T-helper 1 cell treated with Interleukin-12 subunit alpha and Interleukin-12 subunit beta and Interleukin-4 antibody, amounts not matched to agents 30 ng/mL and 1 ng/mL, for 36 hours (primary cell): ENCODE measurements around the gene HSD17B12. TPM values are rescaled to one million over a fixed set of nuclear protein-coding genes. Genes with fewer than 3 reads are reported as not detected.

ENCODE experiments used
- intact Hi-C: fragments of 100-400 bp; cut with micrococcal nuclease; formaldehyde crosslinking; loops from one replicate; pipeline ENCODE4 v1.15.1; 2024
- total RNA-seq: library from RNA; stranded (reverse); gene quantifications from 2 replicates; pipeline ENCODE4 v1.2.3, GENCODE V29; 2022

The HSD17B12 gene
- total RNA-seq, 1 donor from 2014 or later = 44.9 TPM

GRCh38 chr11:43687120-43687791 is 6.7 kb downstream of the HSD17B12 start:
- intact Hi-C loops = no loop called here

- intact Hi-C loops = no loop called here
These were observed 7.9 kb downstream of the HSD17B12 start for GRCh38 chr11:43688394-43688793.

- intact Hi-C loops = no loop called here
These were observed 8.6 kb downstream of the HSD17B12 start for GRCh38 chr11:43689167-43689566.

GRCh38 chr11:43690929-43691725 is 10.6 kb downstream of the HSD17B12 start:
- intact Hi-C loops = no loop called here

- intact Hi-C loops = no loop called here
These were observed 11.3 kb downstream of the HSD17B12 start for GRCh38 chr11:43691806-43692205.

- intact Hi-C loops = no loop called here
These were observed 12.5 kb downstream of the HSD17B12 start for GRCh38 chr11:43693069-43693468.

GRCh38 chr11:43693731-43694130 is 13.2 kb downstream of the HSD17B12 start:
- intact Hi-C loops = no loop called here

- intact Hi-C loops = no loop called here
These were observed 13.9 kb downstream of the HSD17B12 start for GRCh38 chr11:43694477-43694876.

GRCh38 chr11:43697679-43698078 is 17.1 kb downstream of the HSD17B12 start:
- intact Hi-C loops = no loop called here

GRCh38 chr11:43699870-43700269 is 19.3 kb downstream of the HSD17B12 start:
- intact Hi-C loops = no loop called here

GRCh38 chr11:43706631-43707030 is 26.1 kb downstream of the HSD17B12 start:
- intact Hi-C loops = no loop called here

GRCh38 chr11:43708776-43709175 is 28.2 kb downstream of the HSD17B12 start:
- intact Hi-C loops = no loop called here

GRCh38 chr11:43709689-43710088 is 29.2 kb downstream of the HSD17B12 start:
- intact Hi-C loops = no loop called here

- intact Hi-C loops = no loop called here
These were observed 32.1 kb downstream of the HSD17B12 start for GRCh38 chr11:43712676-43713075.

GRCh38 chr11:43718373-43718772 is 37.8 kb downstream of the HSD17B12 start:
- intact Hi-C loops = no loop called here

GRCh38 chr11:43723617-43724016 is 43.1 kb downstream of the HSD17B12 start:
- intact Hi-C loops = no loop called here

- intact Hi-C loops = no loop called here
These were observed 51.7 kb downstream of the HSD17B12 start for GRCh38 chr11:43732225-43732624.

- intact Hi-C loops = no loop called here
These were observed 53.7 kb downstream of the HSD17B12 start for GRCh38 chr11:43734256-43734655.

GRCh38 chr11:43735115-43735514 is 54.6 kb downstream of the HSD17B12 start:
- intact Hi-C loops = no loop called here

GRCh38 chr11:43735961-43736360 is 55.4 kb downstream of the HSD17B12 start:
- intact Hi-C loops = no loop called here

GRCh38 chr11:43736502-43737200 is 56.1 kb downstream of the HSD17B12 start:
- intact Hi-C loops = no loop called here

- intact Hi-C loops = no loop called here
These were observed 56.7 kb downstream of the HSD17B12 start for GRCh38 chr11:43737201-43737590.
